Hepatocyte (in vitro differentiated cells): Measurements from ENCODE around the gene KCP.

Experiments used
- EZH2 ChIP-seq: fragments of 200-600 bp; sonication (generic); IDR thresholded peaks from 2 replicates; pipeline ENCODE4 v1.6.1; 2016; ENCODE audit warnings: antibody characterized with exemption, mild to moderate bottlenecking, borderline replicate concordance
- EZH2phosphoT487 ChIP-seq: fragments of 200-600 bp; sonication (generic); IDR thresholded peaks from one replicate; pipeline ENCODE4 v1.6.1; 2018; ENCODE audit warnings: antibody characterized with exemption, mild to moderate bottlenecking, low read depth, moderate library complexity; ENCODE audit not compliant: unreplicated experiment, severe bottlenecking
- TF ChIP-seq, protein P1 (sequence below): fragments of 200-600 bp; sonication (generic); IDR thresholded peaks from 2 replicates; pipeline ENCODE4 v1.5.1; 2016; ENCODE audit warnings: antibody characterized with exemption, mild to moderate bottlenecking; ENCODE audit not compliant: poor library complexity

DNA sequence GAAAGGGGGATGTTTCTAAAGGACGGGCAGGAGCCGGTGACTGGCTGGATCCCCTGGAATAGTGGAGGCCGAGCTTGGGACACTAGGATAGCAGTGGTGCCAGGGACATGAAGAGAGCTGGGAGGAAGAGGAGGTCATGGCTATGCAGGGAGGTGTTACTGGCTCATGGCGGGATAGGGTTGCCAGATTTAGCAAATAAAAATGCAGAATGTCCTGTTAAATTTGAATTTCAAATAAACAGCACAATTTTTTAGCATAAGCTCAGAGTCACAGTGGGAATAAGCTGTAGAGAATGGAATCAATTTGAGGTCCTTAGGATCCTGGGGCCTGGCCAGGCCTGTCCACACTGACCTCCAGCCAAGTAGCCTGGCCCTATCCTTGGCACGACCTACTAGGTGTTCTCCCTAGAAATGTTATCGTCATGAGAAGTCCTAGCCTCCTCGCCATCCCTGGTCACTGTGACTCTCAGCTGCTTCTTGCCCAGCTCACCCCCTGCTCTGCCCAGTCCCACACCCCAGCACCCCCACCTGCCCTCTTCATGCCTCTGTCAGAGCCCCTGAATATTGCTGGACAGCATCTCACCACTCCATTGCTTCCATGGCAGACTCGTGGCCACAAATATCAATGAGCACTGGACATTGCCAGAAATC lies 7.6 kb upstream of the KCP start:
- TF ChIP-seq, protein P1, sequence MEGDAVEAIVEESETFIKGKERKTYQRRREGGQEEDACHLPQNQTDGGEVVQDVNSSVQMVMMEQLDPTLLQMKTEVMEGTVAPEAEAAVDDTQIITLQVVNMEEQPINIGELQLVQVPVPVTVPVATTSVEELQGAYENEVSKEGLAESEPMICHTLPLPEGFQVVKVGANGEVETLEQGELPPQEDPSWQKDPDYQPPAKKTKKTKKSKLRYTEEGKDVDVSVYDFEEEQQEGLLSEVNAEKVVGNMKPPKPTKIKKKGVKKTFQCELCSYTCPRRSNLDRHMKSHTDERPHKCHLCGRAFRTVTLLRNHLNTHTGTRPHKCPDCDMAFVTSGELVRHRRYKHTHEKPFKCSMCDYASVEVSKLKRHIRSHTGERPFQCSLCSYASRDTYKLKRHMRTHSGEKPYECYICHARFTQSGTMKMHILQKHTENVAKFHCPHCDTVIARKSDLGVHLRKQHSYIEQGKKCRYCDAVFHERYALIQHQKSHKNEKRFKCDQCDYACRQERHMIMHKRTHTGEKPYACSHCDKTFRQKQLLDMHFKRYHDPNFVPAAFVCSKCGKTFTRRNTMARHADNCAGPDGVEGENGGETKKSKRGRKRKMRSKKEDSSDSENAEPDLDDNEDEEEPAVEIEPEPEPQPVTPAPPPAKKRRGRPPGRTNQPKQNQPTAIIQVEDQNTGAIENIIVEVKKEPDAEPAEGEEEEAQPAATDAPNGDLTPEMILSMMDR = no peak
- TF ChIP-seq EZH2 = no peak
- TF ChIP-seq EZH2phosphoT487 = no peak
